Measurements from ENCODE around the gene CD58. TPM values are rescaled to one million over a fixed set of nuclear protein-coding genes. Genes with fewer than 3 reads are reported as not detected.

CD58 gene
- total and polyA plus RNA-seq, 3 experiments from 2014 or later: 29.9 to 49.1 (median 30.7) TPM

DNA sequence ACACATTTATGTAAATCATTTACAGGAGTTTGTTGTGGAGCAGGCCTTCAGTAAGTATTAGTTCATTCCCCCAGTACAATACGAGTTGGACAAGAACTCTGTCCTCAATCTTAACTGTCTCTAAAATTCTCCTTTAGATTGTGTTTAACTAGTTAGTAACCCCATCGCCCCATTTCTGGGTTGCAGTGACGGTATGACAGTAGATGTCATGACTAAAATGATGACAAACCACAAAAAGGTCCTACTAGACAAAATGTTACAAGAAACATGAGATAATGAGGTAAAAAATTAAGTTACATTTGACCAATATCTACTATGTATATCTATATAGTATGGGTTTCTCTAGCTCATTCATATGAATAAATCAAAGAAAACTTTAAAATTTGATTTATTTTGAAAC, 41.1 kb downstream of the CD58 start:
- no peak overlapping the region for H3K27ac ChIP-seq (ENCODE audit: low read depth, low read length)
- H3K4me3 ChIP-seq (ENCODE audit: low read length): no peak overlapping the region
- Mint-ChIP-seq H3K4me1 (peaks cover 2 to 11% (median 4%) of the 10 kb centered on the region in 3 donors), H3K36me3 (peaks cover 38 to 44% (median 41%) of the 10 kb centered on the region in 3 donors), H3K4me3 (no peak overlapping the region), H3K9me3 (no peaks in the 10 kb centered on the region), H3K27me3 (no peaks in the 10 kb centered on the region), H3K27ac (no peak overlapping the region)
- H3K9me3 ChIP-seq (ENCODE audit: low read length): no peaks in the 10 kb centered on the region
- H3K4me1 ChIP-seq (ENCODE audit: insufficient read depth, low read length): no peaks in the 10 kb centered on the region
- ChIA-PET CTCF (no interaction called here), POLR2A (no interaction called here)
- no peak for DNase-seq
- H3K36me3 ChIP-seq (ENCODE audit: insufficient read depth, low read length): no peaks in the 10 kb centered on the region
- no peaks in the 10 kb centered on the region for H3K27me3 ChIP-seq (ENCODE audit: insufficient read depth, low read length, poor library complexity, severe bottlenecking)

DNA sequence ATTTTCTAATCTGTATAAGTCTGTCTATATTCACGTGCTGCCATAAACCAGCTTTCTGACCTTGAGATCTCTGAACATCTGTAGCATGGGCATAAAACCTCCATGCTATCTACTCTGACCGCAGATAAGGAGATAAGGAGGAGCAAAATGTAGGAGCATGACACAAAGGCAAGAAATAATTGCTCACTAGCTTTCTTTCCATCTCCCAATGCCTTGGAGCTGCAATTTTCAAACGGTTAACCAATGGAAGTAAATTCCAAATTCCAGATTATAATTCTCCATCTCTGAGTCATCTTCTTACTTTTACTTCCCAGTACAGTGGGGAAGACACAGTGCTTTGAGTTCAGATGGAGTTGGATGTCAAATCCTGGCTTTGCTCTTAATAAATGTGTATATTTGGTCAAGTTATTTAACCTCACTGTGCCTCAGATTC, 41.6 kb downstream of the CD58 start:
- DNase-seq: no peak
- Histone ChIP-seq H3K4me1 (ENCODE audit: insufficient read depth, low read length) (no peaks in the 10 kb centered on the region), H3K9me3 (ENCODE audit: low read length) (no peaks in the 10 kb centered on the region), H3K36me3 (ENCODE audit: insufficient read depth, low read length) (no peaks in the 10 kb centered on the region), H3K27ac (ENCODE audit: low read depth, low read length) (no peak overlapping the region), H3K27me3 (ENCODE audit: insufficient read depth, low read length, poor library complexity, severe bottlenecking) (no peaks in the 10 kb centered on the region), H3K4me3 (ENCODE audit: low read length) (no peak overlapping the region)
- Mint-ChIP-seq H3K27me3 (no peaks in the 10 kb centered on the region), H3K9me3 (no peaks in the 10 kb centered on the region), H3K27ac (peak overlapping the region in 2 of 8 donors; percentile 7 to 11), H3K36me3 (peaks cover 38 to 42% (median 39%) of the 10 kb centered on the region in 3 donors), H3K4me3 (no peak overlapping the region), H3K4me1 (peaks cover 2 to 11% (median 4%) of the 10 kb centered on the region in 3 donors)
- ChIA-PET POLR2A (no interaction called here), CTCF (no interaction called here)

DNA sequence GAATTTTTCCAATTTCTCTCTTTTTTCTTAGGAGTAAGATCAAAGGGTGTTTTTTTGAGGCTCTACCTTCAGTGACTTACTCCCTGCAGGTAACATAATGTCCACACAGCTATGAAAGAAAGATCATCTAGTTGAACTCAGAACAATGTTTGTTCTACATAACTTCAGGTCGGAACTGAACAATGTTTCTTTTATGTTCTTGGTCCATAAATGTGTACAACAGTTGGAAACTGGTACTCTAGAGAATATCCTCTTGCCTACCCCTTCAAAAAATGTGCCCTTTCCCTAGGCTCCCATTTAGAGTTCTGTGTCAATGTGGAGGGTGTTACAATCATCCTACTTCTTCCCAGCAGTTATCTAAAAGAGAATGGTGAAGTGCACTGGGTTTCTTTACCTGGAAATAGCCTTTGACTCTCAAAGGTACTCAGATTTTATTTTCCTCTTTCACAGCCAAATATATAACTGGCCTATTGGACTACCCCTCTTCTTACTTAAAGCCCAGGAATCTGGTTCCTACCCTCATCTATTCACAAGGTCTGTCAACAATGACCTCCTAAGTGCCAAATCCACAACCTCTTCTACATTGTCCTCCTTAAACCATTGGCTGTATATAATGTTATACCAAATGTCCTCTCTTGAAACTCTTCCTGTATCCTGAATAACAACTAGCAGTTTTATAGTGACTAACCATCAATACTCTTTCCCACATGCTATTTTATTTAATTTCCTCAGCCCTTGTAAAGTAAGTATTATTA, 42.3 kb downstream of the CD58 start:
- Mint-ChIP-seq H3K4me1 (peaks cover 2 to 8% (median 4%) of the 10 kb centered on the region in 3 donors), H3K9me3 (no peaks in the 10 kb centered on the region), H3K36me3 (peaks cover 32 to 35% (median 34%) of the 10 kb centered on the region in 3 donors), H3K4me3 (no peak overlapping the region), H3K27me3 (no peaks in the 10 kb centered on the region), H3K27ac (peak overlapping the region in 5 of 8 donors; percentile 2 to 83 (median 24))
- Histone ChIP-seq H3K4me3 (ENCODE audit: low read length) (no peak overlapping the region), H3K27me3 (ENCODE audit: insufficient read depth, low read length, poor library complexity, severe bottlenecking) (no peaks in the 10 kb centered on the region), H3K36me3 (ENCODE audit: insufficient read depth, low read length) (no peaks in the 10 kb centered on the region), H3K9me3 (ENCODE audit: low read length) (no peaks in the 10 kb centered on the region), H3K4me1 (ENCODE audit: insufficient read depth, low read length) (no peaks in the 10 kb centered on the region), H3K27ac (ENCODE audit: low read depth, low read length) (no peak overlapping the region)
- POLR2A ChIA-PET: no interaction called here
- no peak for DNase-seq
- CTCF ChIA-PET: no interaction called here

DNA sequence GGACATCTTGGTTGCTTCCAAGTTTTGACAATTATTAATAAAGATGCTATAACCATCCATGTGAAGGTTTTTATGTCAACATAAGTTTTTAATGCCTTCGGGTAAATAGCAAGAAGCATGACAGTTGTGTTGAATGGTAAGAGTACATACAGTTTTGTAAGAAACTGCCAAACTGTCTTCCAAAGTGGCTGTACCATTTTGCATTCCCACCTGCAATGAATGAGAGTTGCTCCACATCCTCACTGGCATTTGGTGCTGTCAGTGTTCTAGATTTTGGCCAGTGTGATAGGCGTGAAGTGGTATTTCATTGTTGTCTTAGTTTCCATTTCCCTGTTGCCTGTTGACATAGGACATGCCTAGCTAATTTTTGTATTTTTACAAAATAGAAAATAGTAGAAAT, 45.4 kb downstream of the CD58 start:
- no peak for DNase-seq
- Mint-ChIP-seq H3K27ac (peak overlapping the region in 2 of 8 donors; percentile 32 to 77), H3K9me3 (no peaks in the 10 kb centered on the region), H3K4me3 (no peak overlapping the region), H3K4me1 (peaks cover 0 to 3% (median 0%) of the 10 kb centered on the region in 3 donors), H3K36me3 (peaks cover 23 to 28% (median 28%) of the 10 kb centered on the region in 3 donors), H3K27me3 (no peaks in the 10 kb centered on the region)
- no peaks in the 10 kb centered on the region for H3K27me3 ChIP-seq (ENCODE audit: insufficient read depth, low read length, poor library complexity, severe bottlenecking)
- CTCF ChIA-PET: no interaction called here
- no peak overlapping the region for H3K4me3 ChIP-seq (ENCODE audit: low read length)
- H3K36me3 ChIP-seq (ENCODE audit: insufficient read depth, low read length): no peaks in the 10 kb centered on the region
- no peaks in the 10 kb centered on the region for H3K9me3 ChIP-seq (ENCODE audit: low read length)
- no peaks in the 10 kb centered on the region for H3K4me1 ChIP-seq (ENCODE audit: insufficient read depth, low read length)
- H3K27ac ChIP-seq (ENCODE audit: low read depth, low read length): no peak overlapping the region
- POLR2A ChIA-PET: no interaction called here

DNA sequence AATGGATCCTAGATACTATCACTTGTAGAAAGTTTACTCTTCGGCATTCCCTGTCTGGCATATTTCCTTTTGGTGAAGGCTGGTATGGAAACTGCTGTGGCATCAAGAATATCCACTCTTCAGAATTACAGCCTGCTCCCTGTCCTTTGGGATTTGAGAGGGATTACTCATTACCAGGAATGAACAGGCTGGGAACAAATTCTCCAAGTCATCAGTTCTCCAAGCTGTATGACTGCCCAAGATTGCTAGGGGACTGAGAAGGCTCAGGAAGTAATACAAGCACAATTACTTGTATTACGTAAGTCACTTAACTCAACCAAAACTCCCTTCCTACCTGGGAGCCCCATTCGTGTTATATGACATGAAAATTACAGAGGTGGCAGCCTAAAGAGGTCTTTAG, 49.6 kb downstream of the CD58 start:
- H3K27me3 ChIP-seq (ENCODE audit: insufficient read depth, low read length, poor library complexity, severe bottlenecking): no peaks in the 10 kb centered on the region
- Mint-ChIP-seq H3K27me3 (no peaks in the 10 kb centered on the region), H3K4me1 (peaks cover 14 to 23% (median 22%) of the 10 kb centered on the region in 3 donors), H3K4me3 (no peak overlapping the region), H3K27ac (peak overlapping the region in 2 of 8 donors; percentile 11 to 70), H3K9me3 (no peaks in the 10 kb centered on the region), H3K36me3 (peaks cover 3 to 17% (median 8%) of the 10 kb centered on the region in 3 donors)
- no peak overlapping the region for H3K27ac ChIP-seq (ENCODE audit: low read depth, low read length)
- no peaks in the 10 kb centered on the region for H3K9me3 ChIP-seq (ENCODE audit: low read length)
- CTCF ChIA-PET: no interaction called here
- no peak overlapping the region for H3K4me3 ChIP-seq (ENCODE audit: low read length)
- no peaks in the 10 kb centered on the region for H3K36me3 ChIP-seq (ENCODE audit: insufficient read depth, low read length)
- H3K4me1 ChIP-seq (ENCODE audit: insufficient read depth, low read length): peaks cover 1% of the 10 kb centered on the region
- POLR2A ChIA-PET: no interaction called here
- no peak for DNase-seq

DNA sequence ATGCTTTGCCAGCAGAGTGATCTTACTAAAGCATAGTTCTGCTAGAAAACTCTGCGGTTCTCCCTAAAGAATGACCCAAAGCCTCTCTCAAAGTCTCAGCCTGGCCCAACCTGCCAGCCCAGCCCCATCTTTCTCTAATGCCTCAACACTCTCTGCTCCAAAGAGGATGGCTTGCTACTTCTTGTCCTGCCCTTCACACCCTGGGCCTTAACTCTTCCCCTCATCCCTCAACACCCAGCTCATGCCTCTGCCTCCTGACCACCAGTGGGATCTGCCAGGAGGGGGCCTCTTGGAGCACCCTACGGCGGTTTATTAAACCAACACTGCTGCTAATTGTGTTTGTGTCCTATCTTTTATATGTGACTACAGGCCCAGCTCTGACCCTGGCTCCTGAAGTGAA, 52.4 kb downstream of the CD58 start:
- Histone ChIP-seq H3K27me3 (ENCODE audit: insufficient read depth, low read length, poor library complexity, severe bottlenecking) (no peaks in the 10 kb centered on the region), H3K9me3 (ENCODE audit: low read length) (no peaks in the 10 kb centered on the region), H3K4me1 (ENCODE audit: insufficient read depth, low read length) (peaks cover 29% of the 10 kb centered on the region), H3K27ac (ENCODE audit: low read depth, low read length) (no peak overlapping the region), H3K36me3 (ENCODE audit: insufficient read depth, low read length) (no peaks in the 10 kb centered on the region), H3K4me3 (ENCODE audit: low read length) (no peak overlapping the region)
- POLR2A ChIA-PET: no interaction called here
- H3K27ac Mint-ChIP-seq: peak overlapping the region; percentile 12 to 100 (median 89)
- H3K36me3 Mint-ChIP-seq: peaks cover 0 to 17% (median 5%) of the 10 kb centered on the region in 3 donors
- peaks cover 37 to 50% (median 49%) of the 10 kb centered on the region in 3 donors for H3K4me1 Mint-ChIP-seq
- CTCF ChIA-PET: interaction anchor here (1.1 kb wide), 1 partner anchor 379 kb away, joined by 3 read pairs; no protein-coding TSS in a partner anchor
- H3K4me3 Mint-ChIP-seq: no peak overlapping the region
- H3K9me3 Mint-ChIP-seq: no peaks in the 10 kb centered on the region
- DNase-seq: no peak
- H3K27me3 Mint-ChIP-seq: no peaks in the 10 kb centered on the region

DNA sequence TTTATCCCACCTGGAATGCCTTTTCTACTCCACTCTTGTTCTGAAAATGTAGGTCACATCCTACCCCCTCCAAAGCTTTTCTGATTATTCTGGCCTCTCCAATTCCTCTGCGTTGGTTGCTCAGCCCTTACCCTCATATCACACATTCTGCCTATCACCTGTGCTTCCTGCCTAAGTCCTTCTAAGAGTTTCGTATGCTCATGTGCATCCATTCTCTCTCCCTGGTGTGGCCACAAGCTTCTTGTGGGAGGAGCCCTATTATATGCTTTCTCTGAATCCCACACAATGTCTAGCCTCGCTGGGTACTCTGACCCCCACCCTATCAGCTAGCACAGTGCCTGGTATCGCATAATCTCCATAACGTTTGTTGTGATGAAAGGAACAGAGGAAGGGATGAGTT, 54.2 kb downstream of the CD58 start:
- H3K27ac ChIP-seq (ENCODE audit: low read depth, low read length): no peak overlapping the region
- no peaks in the 10 kb centered on the region for H3K36me3 ChIP-seq (ENCODE audit: insufficient read depth, low read length)
- H3K36me3 Mint-ChIP-seq: peaks cover 4 to 14% (median 12%) of the 10 kb centered on the region in 3 donors
- no peaks in the 10 kb centered on the region for H3K9me3 Mint-ChIP-seq
- POLR2A ChIA-PET: interaction anchor here (0.6 kb wide), 1 partner anchor 12 kb away, joined by 4 read pairs; no protein-coding TSS in a partner anchor
- H3K27me3 ChIP-seq (ENCODE audit: insufficient read depth, low read length, poor library complexity, severe bottlenecking): no peaks in the 10 kb centered on the region
- H3K4me3 ChIP-seq (ENCODE audit: low read length): no peak overlapping the region
- H3K4me1 ChIP-seq (ENCODE audit: insufficient read depth, low read length): peaks cover 35% of the 10 kb centered on the region
- DNase-seq: no peak
- CTCF ChIA-PET: interaction anchor here (0.6 to 3.8 kb wide), 4 partner anchors 17 to 348 kb away, joined by 3 to 21 read pairs (median 8); partner anchors contain the start of gene CD58
- H3K27me3 Mint-ChIP-seq: no peaks in the 10 kb centered on the region
- peaks cover 48 to 62% (median 61%) of the 10 kb centered on the region in 3 donors for H3K4me1 Mint-ChIP-seq
- H3K4me3 Mint-ChIP-seq: peak overlapping the region in 4 of 7 donors; percentile 1 to 55 (median 12)
- peak overlapping the region; percentile 88 to 100 (median 98) for H3K27ac Mint-ChIP-seq
- H3K9me3 ChIP-seq (ENCODE audit: low read length): no peaks in the 10 kb centered on the region

DNA sequence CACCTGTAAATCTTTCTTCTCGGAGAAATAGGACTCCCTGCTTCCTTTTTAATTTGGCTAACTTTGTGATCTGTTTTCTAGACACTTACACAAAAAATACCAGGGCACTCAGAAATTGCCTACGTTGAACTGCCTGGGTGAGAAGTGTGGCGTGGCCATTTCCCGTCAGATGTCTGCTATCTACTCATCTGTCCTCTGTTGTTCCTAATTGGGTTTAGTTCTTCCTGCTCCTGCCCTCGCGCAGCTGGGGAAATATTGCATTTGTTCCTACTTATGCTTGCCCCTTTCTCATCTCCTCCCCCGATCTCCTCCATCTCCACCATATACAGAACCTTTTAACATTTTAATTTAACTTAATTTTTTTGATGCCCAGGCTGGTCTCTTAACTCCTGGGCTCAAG, 55.1 kb downstream of the CD58 start:
- Mint-ChIP-seq H3K4me1 (peaks cover 57 to 72% (median 70%) of the 10 kb centered on the region in 3 donors), H3K27ac (peak overlapping the region; percentile 91 to 100 (median 99)), H3K4me3 (peak overlapping the region; percentile 11 to 91 (median 75)), H3K36me3 (peaks cover 4 to 13% (median 7%) of the 10 kb centered on the region in 3 donors), H3K27me3 (no peaks in the 10 kb centered on the region), H3K9me3 (peaks cover 0 to 2% (median 0%) of the 10 kb centered on the region in 5 donors)
- Histone ChIP-seq H3K4me1 (ENCODE audit: insufficient read depth, low read length) (peaks cover 35% of the 10 kb centered on the region), H3K9me3 (ENCODE audit: low read length) (no peaks in the 10 kb centered on the region), H3K27ac (ENCODE audit: low read depth, low read length) (peak overlapping the region; percentile 77), H3K4me3 (ENCODE audit: low read length) (peak overlapping the region; percentile 10), H3K36me3 (ENCODE audit: insufficient read depth, low read length) (no peaks in the 10 kb centered on the region), H3K27me3 (ENCODE audit: insufficient read depth, low read length, poor library complexity, severe bottlenecking) (no peaks in the 10 kb centered on the region)
- peak; percentile 8 to 61 (median 43) for DNase-seq
- ChIA-PET POLR2A (interaction anchor here (1.3 to 2.8 kb wide), 2 partner anchors 12 to 54 kb away, joined by 6 to 20 read pairs; no protein-coding TSS in a partner anchor), CTCF (interaction anchor here (0.8 to 3.8 kb wide), 8 partner anchors 12 to 377 kb away, joined by 3 to 21 read pairs (median 6); partner anchors contain the start of gene CD58)

All from CD8-positive, alpha-beta memory T cell (primary cell).